CD4-positive, alpha-beta memory T cell (primary cell): Measurements from ENCODE around the gene TBL3. TPM values are rescaled to one million over a fixed set of nuclear protein-coding genes. Genes with fewer than 3 reads are reported as not detected.
A peak's percentile ranks its signal among the peaks of the same experiment; 100 is the strongest.
"Not testable (repeated sequence)": the region's sequence is repeated elsewhere in the genome, so short reads cannot be mapped to it uniquely, and the experiment has no call there.

ENCODE experiments used
- CTCF ChIA-PET: fragments of 350-600 bp; sonication (Branson Sonifier 250); formaldehyde crosslinking; loops from one replicate; lab custom pipeline; 2021; ENCODE audit warnings: inconsistent platforms; ENCODE audit not compliant: partially characterized antibody; lab: Charles Lee
- POLR2A ChIA-PET: fragments of 350-600 bp; sonication (Branson Sonifier 250); formaldehyde crosslinking; loops from one replicate; lab custom pipeline; 2021; ENCODE audit not compliant: partially characterized antibody; lab: Charles Lee
- DNase-seq, 5 donors: peaks; one replicate each; pipeline versions ENCODE4 v3.0.0 to v3.0.0-alpha.2; 2020 to 2022; ENCODE audit warnings: mixed read lengths in 1 of 5
- H3K27ac ChIP-seq: one replicate; pipeline ENCODE4 v1.7.0; 2013; ENCODE audit warnings: low read depth, low read length
- H3K27me3 ChIP-seq: 2 replicates; pipeline ENCODE4 v1.7.0; 2013; ENCODE audit warnings: mild to moderate bottlenecking, low read length, moderate library complexity; ENCODE audit not compliant: insufficient read depth
- H3K36me3 ChIP-seq: 2 replicates; pipeline ENCODE4 v1.7.0; 2013; ENCODE audit warnings: mild to moderate bottlenecking, low read length, moderate library complexity; ENCODE audit not compliant: insufficient read depth
- H3K4me1 ChIP-seq: 2 replicates; pipeline ENCODE4 v1.7.0; 2013; ENCODE audit warnings: mild to moderate bottlenecking, low read length, moderate library complexity; ENCODE audit not compliant: insufficient read depth
- H3K4me3 ChIP-seq, 2 donors: one replicate each; pipeline ENCODE4 v1.7.0; 2013; ENCODE audit warnings: low read length in 2 of 2, mild to moderate bottlenecking in 1 of 2
- H3K9me3 ChIP-seq, 2 donors: one replicate each; pipeline ENCODE4 v1.7.0; 2013; ENCODE audit warnings: low read length in 2 of 2, control low read depth in 1 of 2; ENCODE audit not compliant: control insufficient read depth in 1 of 2
- H3K27ac Mint-ChIP-seq, 7 donors: one replicate each; pipeline ENCODE4 v1.8.0; 2020 to 2021; ENCODE audit warnings: mixed read lengths in 7 of 7, mild to moderate bottlenecking in 6 of 7, inconsistent platforms in 3 of 7, moderate library complexity in 3 of 7
- H3K27me3 Mint-ChIP-seq, 2 donors: one replicate each; pipeline ENCODE4 v1.8.0; 2020 to 2021; ENCODE audit warnings: mixed read lengths in 2 of 2
- H3K36me3 Mint-ChIP-seq, 2 donors: one replicate each; pipeline ENCODE4 v1.8.0; 2020 to 2021; ENCODE audit warnings: mixed read lengths in 2 of 2, inconsistent platforms in 1 of 2, mild to moderate bottlenecking in 1 of 2
- H3K4me1 Mint-ChIP-seq, 4 donors: one replicate each; pipeline ENCODE4 v1.8.0; 2020 to 2021; ENCODE audit warnings: mixed read lengths in 4 of 4, mild to moderate bottlenecking in 1 of 4
- H3K4me3 Mint-ChIP-seq, 8 donors: one replicate each; pipeline ENCODE4 v1.8.0; 2020 to 2021; ENCODE audit warnings: mixed read lengths in 8 of 8, mild to moderate bottlenecking in 7 of 8, moderate library complexity in 6 of 8, inconsistent platforms in 3 of 8
- H3K9me3 Mint-ChIP-seq, 8 donors: one replicate each; pipeline ENCODE4 v1.8.0; 2020 to 2021; ENCODE audit warnings: mixed read lengths in 8 of 8, mild to moderate bottlenecking in 5 of 8, inconsistent platforms in 3 of 8, moderate library complexity in 1 of 8
- intact Hi-C: fragments of 100-400 bp; cut with micrococcal nuclease; formaldehyde crosslinking; loops from one replicate; pipeline ENCODE4 v1.15.1; 2023
- polyA plus RNA-seq, 2 donors: library from polyadenylated mRNA; unstranded; fragments of 300-500 nt; fragmentation: Illumina TruSeq; gene quantifications; one replicate each; pipeline ENCODE4 v1.2.3, GENCODE V29; 2021
- total RNA-seq, 2 experiments: library from RNA; stranded (reverse); gene quantifications; one replicate each; pipeline ENCODE4 v1.2.3, GENCODE V29; 2021

TBL3 gene
- total and polyA plus RNA-seq, 4 experiments from 2014 or later, result 33.2 to 47.6 (median 39.5) TPM

- CTCF ChIA-PET, result interaction anchor here (0.7 to 2.5 kb wide), 3 partner anchors 8 to 143 kb away, joined by 3 to 11 read pairs (median 6); no protein-coding TSS in a partner anchor
- H3K36me3 Mint-ChIP-seq, result not testable (repeated sequence)
These were observed 39.9 kb downstream of the TBL3 start for GRCh38 chr16:2011726-2012125.

GRCh38 chr16:2013527-2013926, 41.7 kb downstream of the TBL3 start:
- Mint-ChIP-seq H3K36me3 (peaks cover 0 to 2% of the 10 kb centered on the region in 2 donors), H3K4me1 (peaks cover 8 to 13% (median 9%) of the 10 kb centered on the region in 4 donors), H3K27me3 (peaks cover 1 to 3% of the 10 kb centered on the region in 2 donors), H3K4me3 (no peak overlapping the region), H3K27ac (no peak overlapping the region), H3K9me3 (no peaks in the 10 kb centered on the region)
- Histone ChIP-seq H3K4me1 (peaks cover 16% of the 10 kb centered on the region), H3K27ac (no peak overlapping the region), H3K36me3 (no peaks in the 10 kb centered on the region), H3K9me3 (no peaks in the 10 kb centered on the region), H3K27me3 (no peaks in the 10 kb centered on the region), H3K4me3 (no peak overlapping the region)
- no peak for DNase-seq
- ChIA-PET POLR2A (interaction anchor here (2.2 kb wide), 1 partner anchor 141 kb away, joined by 6 read pairs; the partner anchor contains the start of gene TRAF7), CTCF (interaction anchor here (0.9 to 2.5 kb wide), 5 partner anchors 9 to 141 kb away, joined by 3 to 11 read pairs (median 7); no protein-coding TSS in a partner anchor)
- intact Hi-C loops, result no loop called here

More at GRCh38 chr16:2011726-2012125, 39.9 kb downstream of the TBL3 start:
- POLR2A ChIA-PET, result interaction anchor here (0.6 to 1.5 kb wide), 3 partner anchors 143 to 1483 kb away, joined by 3 read pairs; partner anchors contain the start of gene TRAF7
- DNase-seq, H3K4me3 Mint-ChIP-seq, H3K4me3 ChIP-seq, H3K9me3 ChIP-seq, H3K27me3 Mint-ChIP-seq, H3K27me3 ChIP-seq, intact Hi-C loops, H3K9me3 Mint-ChIP-seq, H3K36me3 ChIP-seq, H3K27ac ChIP-seq: not testable (repeated sequence)
- Mint-ChIP-seq H3K4me1 (peaks cover 18 to 31% (median 24%) of the 10 kb centered on the region in 4 donors), H3K27ac (peak overlapping the region in 1 of 7 donors; percentile 60)
- H3K4me1 ChIP-seq, result peaks cover 34% of the 10 kb centered on the region

- ChIA-PET CTCF (interaction anchor here (1.0 to 1.2 kb wide), 4 partner anchors 11 to 125 kb away, joined by 3 to 7 read pairs (median 3); no protein-coding TSS in a partner anchor), POLR2A (no interaction called here)
- H3K27ac Mint-ChIP-seq, result no peak overlapping the region
- Histone ChIP-seq H3K27me3 (peaks cover 2% of the 10 kb centered on the region), H3K36me3 (no peaks in the 10 kb centered on the region), H3K4me3 (no peak overlapping the region), H3K9me3 (no peaks in the 10 kb centered on the region), H3K4me1 (peaks cover 4% of the 10 kb centered on the region), H3K27ac (no peak overlapping the region)
- intact Hi-C loops, result no loop called here
- no peaks in the 10 kb centered on the region for H3K36me3 Mint-ChIP-seq
- no peaks in the 10 kb centered on the region for H3K9me3 Mint-ChIP-seq
- DNase-seq, result no peak
- peaks cover under 1 to 2% (median 2%) of the 10 kb centered on the region in 4 donors for H3K4me1 Mint-ChIP-seq
- H3K4me3 Mint-ChIP-seq, result no peak overlapping the region
- peaks cover 8% of the 10 kb centered on the region in 2 donors for H3K27me3 Mint-ChIP-seq
These were observed 43.5 kb downstream of the TBL3 start for GRCh38 chr16:2015117-2015946.

GRCh38 chr16:2015947-2016208, 44.0 kb downstream of the TBL3 start:
- Mint-ChIP-seq H3K36me3 (no peaks in the 10 kb centered on the region), H3K4me1 (peaks cover 0 to 2% (median 0%) of the 10 kb centered on the region in 4 donors), H3K27ac (no peak overlapping the region), H3K4me3 (no peak overlapping the region), H3K27me3 (peaks cover 8 to 11% of the 10 kb centered on the region in 2 donors), H3K9me3 (no peaks in the 10 kb centered on the region)
- H3K27me3 ChIP-seq, result peaks cover 8% of the 10 kb centered on the region
- no peak overlapping the region for H3K4me3 ChIP-seq
- no peaks in the 10 kb centered on the region for H3K4me1 ChIP-seq
- ChIA-PET CTCF (interaction anchor here (0.9 to 1.1 kb wide), 2 partner anchors 125 to 135 kb away, joined by 3 to 7 read pairs; no protein-coding TSS in a partner anchor), POLR2A (no interaction called here)
- H3K36me3 ChIP-seq, result no peaks in the 10 kb centered on the region
- intact Hi-C loops, result no loop called here
- H3K27ac ChIP-seq, result no peak overlapping the region
- H3K9me3 ChIP-seq, result no peaks in the 10 kb centered on the region
- DNase-seq, result no peak

- H3K4me1 ChIP-seq, result no peaks in the 10 kb centered on the region
- Mint-ChIP-seq H3K36me3 (no peaks in the 10 kb centered on the region), H3K9me3 (no peaks in the 10 kb centered on the region), H3K27me3 (peaks cover 8 to 13% of the 10 kb centered on the region in 2 donors), H3K4me1 (peaks cover 0 to 2% (median 0%) of the 10 kb centered on the region in 4 donors), H3K4me3 (no peak overlapping the region), H3K27ac (no peak overlapping the region)
- no peak overlapping the region for H3K27ac ChIP-seq
- H3K27me3 ChIP-seq, result peaks cover 9% of the 10 kb centered on the region
- ChIA-PET POLR2A (no interaction called here), CTCF (interaction anchor here (0.9 to 1.6 kb wide), 4 partner anchors 12 to 134 kb away, joined by 3 to 7 read pairs (median 4); no protein-coding TSS in a partner anchor)
- H3K9me3 ChIP-seq, result no peaks in the 10 kb centered on the region
- intact Hi-C loops, result no loop called here
- H3K4me3 ChIP-seq, result no peak overlapping the region
- DNase-seq, result no peak
- no peaks in the 10 kb centered on the region for H3K36me3 ChIP-seq
These were observed 44.6 kb downstream of the TBL3 start for GRCh38 chr16:2016407-2016922.

GRCh38 chr16:2019518-2019920, 47.7 kb downstream of the TBL3 start, which contains the start of gene NPW:
TSS of gene NPW (plus strand) at chr16:2019785.
- Histone ChIP-seq H3K4me3 (no peak within 1 kb of the TSS), H3K4me1 (peaks cover 14% of the 10 kb centered on the region)

More at GRCh38 chr16:2019518-2019920, 47.7 kb downstream of the TBL3 start, which contains the start of gene NPW:
- H3K27ac ChIP-seq, result no peak within 1 kb of the TSS
- no peaks in the 10 kb centered on the region for H3K9me3 ChIP-seq
- peaks cover 12% of the 10 kb centered on the region for H3K27me3 ChIP-seq
- Mint-ChIP-seq H3K9me3 (no peaks in the 10 kb centered on the region), H3K36me3 (no peaks in the 10 kb centered on the region), H3K27me3 (peaks cover 17 to 20% of the 10 kb centered on the region in 2 donors), H3K27ac (no peak within 1 kb of the TSS), H3K4me1 (peaks cover 5 to 16% (median 10%) of the 10 kb centered on the region in 4 donors), H3K4me3 (peak within 1 kb of the TSS in 2 of 8 donors; percentile 30 to 35)
- no peak for DNase-seq
- ChIA-PET CTCF (interaction anchor here (3.8 kb wide), 1 partner anchor 121 kb away, joined by 74 read pairs; no protein-coding TSS in a partner anchor), POLR2A (interaction anchor here (1.1 kb wide), 1 partner anchor 9 kb away, joined by 5 read pairs; no protein-coding TSS in a partner anchor)
- intact Hi-C loops, result no loop called here
- no peaks in the 10 kb centered on the region for H3K36me3 ChIP-seq
